Measurements from ENCODE around the gene ADGRD2. TPM values are rescaled to one million over a fixed set of nuclear protein-coding genes. Genes with fewer than 3 reads are reported as not detected.

ADGRD2 gene
- total RNA-seq, 2 donors from 2014 or later, result not detected

DNA sequence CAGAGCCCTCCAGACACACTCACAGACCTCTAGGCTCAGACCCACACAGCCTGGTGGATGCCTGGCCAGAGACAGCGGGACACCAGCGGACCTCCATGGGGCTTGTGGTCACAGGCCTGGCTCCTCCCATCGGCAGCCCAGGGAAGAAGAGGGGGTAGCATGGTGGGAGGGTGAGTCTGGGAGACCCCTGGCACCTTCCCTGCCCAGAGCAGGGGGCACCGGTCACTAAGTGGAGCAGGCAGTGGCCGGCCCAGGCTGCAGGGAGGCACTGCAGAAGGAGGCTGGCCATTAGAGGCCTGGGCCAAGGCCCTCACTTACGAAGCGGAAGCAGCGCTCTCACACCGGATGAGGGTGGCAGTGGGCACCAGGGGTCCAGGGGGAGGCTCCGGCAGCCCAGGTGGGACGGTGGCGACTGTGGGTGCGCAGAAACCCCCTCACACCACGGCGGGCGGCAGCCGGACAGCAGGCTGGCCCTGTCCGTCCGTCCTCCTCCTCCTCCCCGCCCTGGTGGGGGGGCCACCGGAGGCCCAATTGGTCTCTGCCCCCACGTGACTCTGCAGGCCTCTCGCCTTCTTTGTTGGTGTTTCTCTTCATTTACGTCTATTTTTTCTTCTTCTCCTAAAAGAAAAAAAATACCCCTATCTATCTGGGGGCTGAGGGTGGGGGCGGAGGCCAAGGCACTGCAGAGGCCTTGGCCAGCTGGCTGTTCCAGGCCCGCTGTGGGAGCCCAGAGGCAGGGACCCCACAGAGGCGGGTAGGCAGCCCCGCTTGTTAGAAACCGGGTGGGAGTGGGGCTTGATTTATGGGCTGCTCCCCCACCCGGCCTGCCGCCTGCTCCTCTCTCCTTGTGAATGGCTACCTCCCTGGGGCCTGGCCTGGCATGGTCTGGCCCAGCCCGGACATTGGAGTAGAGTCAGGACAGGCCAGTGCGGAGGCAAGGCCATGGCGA lies 57.0 kb downstream of the ADGRD2 start, which contains the start of gene NR5A1:
Gene NR5A1, minus strand, starts transcription at position 469 of the 949 bp plus-strand sequence. CDS start 4,004 bp downstream, outside the sequence.
- Mint-ChIP-seq H3K4me1 (peaks cover 5% of the 10 kb centered on the region), H3K27me3 (peaks cover 23% of the 10 kb centered on the region), H3K4me3 (no peak within 1 kb of the TSS), H3K36me3 (ENCODE audit: low read depth) (peaks cover 5% of the 10 kb centered on the region), H3K27ac (no peak within 1 kb of the TSS), H3K9me3 (no peaks in the 10 kb centered on the region)
- ATAC-seq (replicated peaks), result no peak

DNA sequence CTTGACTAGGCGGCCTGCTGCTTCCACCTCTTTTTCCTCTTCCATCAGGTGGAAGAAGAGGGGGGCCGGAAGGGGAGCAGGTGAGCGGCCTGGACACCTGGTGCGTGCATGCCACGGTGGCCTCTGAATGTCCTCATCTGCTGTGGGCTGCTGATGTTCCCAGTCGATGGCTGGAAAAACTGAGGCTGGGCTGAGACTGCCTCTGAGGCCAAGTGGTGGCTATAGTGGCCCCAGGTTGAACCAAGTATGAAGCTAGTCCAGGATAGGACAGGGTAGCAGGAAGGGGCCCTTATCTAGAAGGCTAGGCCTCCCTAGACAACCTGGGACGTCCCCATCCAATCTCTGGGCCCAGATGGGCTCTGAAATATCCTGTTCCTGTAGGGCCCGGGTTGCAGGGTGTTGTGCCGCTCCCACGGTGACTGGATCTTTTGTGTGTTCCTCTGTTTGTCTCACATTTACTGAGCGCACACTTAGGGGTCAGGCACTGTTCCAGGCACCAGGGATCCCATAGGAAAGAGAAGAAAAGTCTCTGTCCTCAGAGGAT lies 57.7 kb downstream of the ADGRD2 start:
- no peaks in the 10 kb centered on the region for H3K9me3 Mint-ChIP-seq
- ATAC-seq (replicated peaks), result no peak
- H3K27ac Mint-ChIP-seq, result no peak overlapping the region
- peaks cover 5% of the 10 kb centered on the region for H3K4me1 Mint-ChIP-seq
- H3K27me3 Mint-ChIP-seq, result peaks cover 24% of the 10 kb centered on the region
- H3K4me3 Mint-ChIP-seq, result no peak overlapping the region
- H3K36me3 Mint-ChIP-seq (ENCODE audit: low read depth), result peaks cover 5% of the 10 kb centered on the region

DNA sequence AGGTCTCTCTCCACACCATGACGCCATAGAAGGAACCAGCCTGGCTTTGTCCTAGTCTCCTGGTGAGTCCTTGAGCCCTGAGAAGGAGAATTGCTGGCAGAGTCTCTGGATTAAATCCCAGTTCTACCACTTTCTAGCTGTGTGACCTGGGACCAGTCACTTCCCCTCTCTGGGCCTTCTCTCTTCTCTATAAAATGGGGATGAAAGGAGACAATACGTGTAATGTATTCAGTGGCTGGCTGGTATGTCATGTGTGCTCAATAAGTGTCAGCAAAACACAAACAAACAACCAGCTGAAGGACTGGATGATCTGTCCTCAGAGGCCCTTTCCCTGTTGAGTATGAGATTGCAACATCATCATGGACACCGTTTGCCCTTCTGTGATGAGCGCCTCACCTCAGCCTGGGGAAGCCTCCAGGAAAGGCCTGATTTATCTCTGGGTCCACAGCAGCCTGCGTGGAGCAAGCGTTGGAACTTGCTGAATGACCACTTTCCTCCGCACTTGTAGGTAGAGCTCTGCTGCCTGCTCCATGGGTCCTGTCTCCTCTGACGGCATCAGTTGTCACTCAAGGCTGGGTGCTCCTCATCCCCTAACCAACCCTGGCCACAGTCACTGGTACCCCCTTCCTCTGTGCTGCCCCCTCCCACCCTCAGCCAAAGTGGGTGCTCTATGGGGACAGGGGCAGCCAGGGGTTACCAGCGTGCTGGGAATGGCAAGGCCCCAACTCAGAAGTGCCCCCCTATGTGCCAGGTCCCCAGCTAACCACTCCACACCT lies 60.6 kb downstream of the ADGRD2 start:
- no peak for ATAC-seq (replicated peaks)
- Mint-ChIP-seq H3K36me3 (ENCODE audit: low read depth) (no peaks in the 10 kb centered on the region), H3K4me1 (no peaks in the 10 kb centered on the region), H3K27ac (no peak overlapping the region), H3K27me3 (peaks cover 16% of the 10 kb centered on the region), H3K9me3 (no peaks in the 10 kb centered on the region), H3K4me3 (no peak overlapping the region)

DNA sequence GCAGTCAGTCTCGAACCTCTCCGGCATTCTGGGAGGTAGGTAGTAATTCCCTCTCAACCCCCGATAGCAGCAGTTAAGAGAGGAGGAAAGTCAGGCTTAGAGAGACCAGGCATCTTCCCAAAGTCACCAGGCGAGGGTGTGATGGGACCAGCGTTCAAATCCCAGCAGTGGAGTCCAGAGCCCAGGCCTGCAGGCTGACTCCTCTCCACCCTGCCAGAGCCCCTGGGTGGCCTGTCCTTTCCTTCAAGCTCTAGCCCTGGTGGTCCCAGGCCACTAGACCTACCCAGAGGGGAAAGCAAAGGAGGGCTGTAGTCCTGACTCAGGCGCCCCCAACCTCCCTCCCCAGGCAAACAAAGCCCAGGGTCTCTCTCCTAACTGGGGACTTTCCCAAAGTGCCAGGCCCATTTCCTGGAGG lies 61.2 kb downstream of the ADGRD2 start:
- no peaks in the 10 kb centered on the region for H3K36me3 Mint-ChIP-seq (ENCODE audit: low read depth)
- H3K27ac Mint-ChIP-seq, result no peak overlapping the region
- H3K27me3 Mint-ChIP-seq, result peaks cover 13% of the 10 kb centered on the region
- H3K9me3 Mint-ChIP-seq, result no peaks in the 10 kb centered on the region
- ATAC-seq (replicated peaks), result no peak
- H3K4me1 Mint-ChIP-seq, result no peaks in the 10 kb centered on the region
- no peak overlapping the region for H3K4me3 Mint-ChIP-seq

DNA sequence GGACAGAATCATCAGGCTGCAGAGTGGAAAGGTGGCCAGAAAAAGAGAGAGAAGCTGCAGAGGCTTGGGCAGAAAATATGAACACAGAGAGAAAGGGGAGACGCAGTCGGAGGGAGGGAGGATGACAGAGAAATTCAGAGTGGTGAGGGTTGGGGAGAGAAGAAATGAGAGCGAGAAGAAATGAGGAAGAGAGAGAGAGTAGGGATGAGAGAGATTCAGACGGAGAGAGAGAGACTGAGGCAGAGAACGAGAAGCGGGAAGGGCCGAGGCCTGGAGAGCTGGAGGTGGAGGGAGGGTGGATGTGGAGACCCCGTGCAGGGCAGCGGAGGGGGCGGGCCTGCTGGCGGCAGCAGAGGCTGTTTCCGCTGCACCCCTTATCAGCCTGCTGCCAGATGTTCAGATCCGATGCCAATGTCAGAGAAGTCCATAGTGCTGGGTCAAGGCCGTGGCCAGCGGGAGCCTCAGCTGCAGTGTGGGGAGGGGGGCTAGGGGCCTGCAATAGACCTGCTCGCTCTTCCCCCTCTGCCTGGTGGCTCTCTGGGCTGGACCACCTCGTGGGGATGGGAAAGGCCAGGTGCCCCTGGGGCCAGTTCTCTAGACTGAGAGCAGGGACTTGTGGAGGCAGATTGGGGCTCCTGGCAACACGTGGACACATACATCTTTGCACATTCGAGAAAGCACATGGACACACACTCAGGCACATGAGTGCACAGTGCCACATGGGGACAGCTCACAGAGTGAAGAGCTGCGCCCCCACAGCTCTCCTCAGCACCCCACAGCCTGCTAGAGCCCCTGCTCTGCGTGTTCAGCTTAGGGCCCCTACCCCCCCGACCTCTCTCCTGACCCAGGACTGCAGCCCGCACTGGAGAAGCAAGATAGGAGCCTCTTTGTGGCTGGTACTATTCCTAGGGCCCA lies 61.9 kb downstream of the ADGRD2 start:
- H3K4me1 Mint-ChIP-seq, result no peaks in the 10 kb centered on the region
- H3K4me3 Mint-ChIP-seq, result no peak overlapping the region
- H3K27me3 Mint-ChIP-seq, result peaks cover 10% of the 10 kb centered on the region
- no peak for ATAC-seq (replicated peaks)
- H3K9me3 Mint-ChIP-seq, result no peaks in the 10 kb centered on the region
- H3K36me3 Mint-ChIP-seq (ENCODE audit: low read depth), result no peaks in the 10 kb centered on the region
- H3K27ac Mint-ChIP-seq, result no peak overlapping the region

DNA sequence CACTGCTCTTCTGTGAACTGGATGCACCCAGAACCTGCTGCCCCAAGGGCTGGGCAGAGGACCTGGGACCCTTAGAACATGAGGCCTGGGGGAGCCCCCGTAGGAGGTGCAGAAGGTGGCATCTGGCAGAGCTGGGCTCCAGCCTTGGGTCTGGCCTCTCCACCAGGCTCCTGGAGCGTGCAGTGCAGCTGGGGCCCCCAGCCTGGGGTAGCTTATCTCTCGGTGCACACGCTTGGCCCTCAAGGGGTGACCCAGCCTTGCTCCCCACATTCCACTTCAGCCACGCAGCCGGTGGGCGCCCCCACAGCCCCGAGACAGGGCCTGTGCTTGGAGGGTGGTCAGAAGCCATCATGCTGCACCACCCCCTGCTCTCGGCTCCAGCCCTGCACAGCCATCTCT lies 62.6 kb downstream of the ADGRD2 start:
- Mint-ChIP-seq H3K36me3 (ENCODE audit: low read depth) (no peaks in the 10 kb centered on the region), H3K27me3 (peaks cover 13% of the 10 kb centered on the region), H3K4me1 (no peaks in the 10 kb centered on the region), H3K4me3 (no peak overlapping the region), H3K27ac (no peak overlapping the region), H3K9me3 (no peaks in the 10 kb centered on the region)
- no peak for ATAC-seq (replicated peaks)

DNA sequence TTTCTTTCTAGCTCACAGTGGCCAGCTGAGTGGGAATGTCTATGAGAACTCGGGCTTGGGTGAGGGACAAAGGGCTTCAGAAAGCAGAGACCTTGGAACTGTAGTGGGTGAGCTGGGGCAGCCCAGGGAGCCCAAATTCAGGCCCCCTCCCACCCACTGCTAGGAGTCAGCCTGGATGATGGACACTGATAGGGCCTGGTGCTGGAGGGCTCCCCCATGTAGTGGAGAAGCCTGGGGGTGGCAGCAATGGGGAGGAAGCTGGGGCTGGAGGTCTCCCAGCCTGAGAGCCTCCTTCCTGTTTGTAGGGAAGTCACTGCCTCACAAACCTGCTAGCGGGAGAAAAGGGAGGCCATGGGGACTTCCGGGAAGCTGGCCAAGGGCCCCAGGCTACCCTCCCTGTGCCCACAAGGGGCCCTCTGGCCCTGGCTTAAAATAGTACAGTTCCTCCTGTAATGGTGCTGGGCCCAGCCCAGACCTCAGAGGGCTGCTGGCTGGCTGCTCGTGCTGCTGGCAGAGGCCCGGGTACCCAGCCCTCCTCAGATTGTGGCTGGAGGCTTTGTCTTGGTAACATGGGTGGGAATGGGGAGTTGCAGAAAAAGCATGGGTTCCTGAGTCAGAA lies 63.2 kb downstream of the ADGRD2 start:
- H3K36me3 Mint-ChIP-seq (ENCODE audit: low read depth), result no peaks in the 10 kb centered on the region
- H3K4me1 Mint-ChIP-seq, result no peaks in the 10 kb centered on the region
- no peak overlapping the region for H3K27ac Mint-ChIP-seq
- peaks cover 15% of the 10 kb centered on the region for H3K27me3 Mint-ChIP-seq
- H3K9me3 Mint-ChIP-seq, result no peaks in the 10 kb centered on the region
- no peak overlapping the region for H3K4me3 Mint-ChIP-seq
- ATAC-seq (replicated peaks), result no peak

DNA sequence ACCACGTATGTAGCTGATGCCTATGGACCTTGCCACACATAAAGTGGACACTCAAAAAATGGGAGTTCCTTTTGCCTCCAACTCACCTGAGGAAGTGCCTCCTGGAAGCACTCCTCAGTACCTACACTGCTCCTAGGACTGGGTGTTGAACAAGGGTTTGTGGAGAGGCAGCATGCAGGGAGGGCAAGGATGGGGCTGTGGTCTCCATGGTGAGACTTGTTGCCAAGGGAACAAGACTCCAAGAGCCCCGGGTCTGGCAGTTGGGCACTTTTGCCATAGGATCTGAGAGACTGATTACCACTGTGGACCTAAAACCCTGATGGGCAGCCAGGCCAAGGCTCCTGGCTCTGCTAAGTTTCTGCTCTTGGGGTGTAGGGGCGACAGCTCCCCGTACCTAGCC lies 63.9 kb downstream of the ADGRD2 start:
- H3K4me1 Mint-ChIP-seq, result no peaks in the 10 kb centered on the region
- H3K27ac Mint-ChIP-seq, result no peak overlapping the region
- no peak for ATAC-seq (replicated peaks)
- no peak overlapping the region for H3K4me3 Mint-ChIP-seq
- no peaks in the 10 kb centered on the region for H3K36me3 Mint-ChIP-seq (ENCODE audit: low read depth)
- H3K27me3 Mint-ChIP-seq, result peaks cover 15% of the 10 kb centered on the region
- H3K9me3 Mint-ChIP-seq, result no peaks in the 10 kb centered on the region

DNA sequence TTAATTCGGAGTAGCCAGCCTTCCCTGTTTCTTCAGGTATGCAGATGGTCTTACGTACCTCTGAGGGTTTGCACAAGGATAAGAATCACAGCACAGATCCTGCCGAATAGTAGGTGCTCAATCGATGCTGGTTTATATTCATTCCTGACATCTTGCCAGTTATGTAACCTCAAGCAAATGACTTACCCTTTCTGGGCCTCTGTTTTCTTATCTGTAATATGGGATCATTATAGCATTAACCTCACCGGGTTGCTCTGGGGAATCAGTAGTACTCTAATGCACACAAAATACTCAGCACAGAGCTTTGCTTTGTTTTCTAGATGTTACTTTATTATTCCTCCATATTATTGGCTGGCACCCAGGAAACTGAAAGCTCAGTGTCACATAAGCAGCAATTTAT lies 64.6 kb downstream of the ADGRD2 start:
- Mint-ChIP-seq H3K9me3 (no peaks in the 10 kb centered on the region), H3K36me3 (ENCODE audit: low read depth) (no peaks in the 10 kb centered on the region), H3K27ac (no peak overlapping the region), H3K4me1 (no peaks in the 10 kb centered on the region), H3K27me3 (peaks cover 15% of the 10 kb centered on the region), H3K4me3 (no peak overlapping the region)
- ATAC-seq (replicated peaks), result no peak

DNA sequence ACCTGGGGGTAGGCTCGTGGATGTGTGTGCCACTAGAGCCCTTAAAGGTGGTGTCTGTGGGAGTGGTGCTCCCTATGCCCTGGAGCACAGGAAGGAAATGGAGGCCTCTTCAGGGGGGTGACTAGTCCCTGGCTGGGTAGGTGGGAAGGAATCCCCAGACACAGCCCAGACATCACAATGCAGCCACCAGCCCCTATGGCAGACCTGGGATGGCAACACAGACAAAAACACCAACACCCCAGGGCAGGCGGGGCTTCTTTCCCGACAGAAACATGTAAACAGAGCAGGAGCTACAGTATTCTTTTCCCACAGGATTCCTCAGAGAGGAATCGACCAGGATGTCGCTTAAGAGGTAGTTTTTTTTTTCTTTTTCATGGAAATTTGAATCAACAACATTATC lies 67.3 kb downstream of the ADGRD2 start:
- H3K27me3 Mint-ChIP-seq, result peaks cover 21% of the 10 kb centered on the region
- H3K4me1 Mint-ChIP-seq, result no peaks in the 10 kb centered on the region
- no peak for ATAC-seq (replicated peaks)
- H3K27ac Mint-ChIP-seq, result no peak overlapping the region
- no peaks in the 10 kb centered on the region for H3K36me3 Mint-ChIP-seq (ENCODE audit: low read depth)
- no peaks in the 10 kb centered on the region for H3K9me3 Mint-ChIP-seq
- H3K4me3 Mint-ChIP-seq, result no peak overlapping the region

DNA sequence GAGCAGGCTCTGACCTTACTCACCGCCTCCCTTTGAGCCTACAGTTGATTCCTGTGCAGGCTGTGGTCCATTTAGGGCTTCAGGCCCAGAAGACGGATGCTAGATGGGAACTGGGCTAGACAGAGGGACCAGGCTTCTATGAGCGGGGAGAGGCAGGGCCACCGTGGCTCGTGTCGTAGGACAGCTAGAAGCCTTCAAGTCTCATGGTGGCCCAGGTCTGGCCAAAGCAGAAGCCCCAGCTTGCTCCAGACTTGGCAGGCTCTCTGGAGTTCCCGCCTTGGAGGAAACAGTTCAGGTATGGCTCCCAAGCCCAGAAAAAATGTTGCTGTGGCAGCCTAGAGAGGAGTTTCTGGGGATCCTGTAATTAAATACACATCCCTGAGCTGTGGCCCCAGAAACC lies 67.9 kb downstream of the ADGRD2 start:
- ATAC-seq (replicated peaks), result no peak
- no peaks in the 10 kb centered on the region for H3K9me3 Mint-ChIP-seq
- H3K36me3 Mint-ChIP-seq (ENCODE audit: low read depth), result no peaks in the 10 kb centered on the region
- H3K4me1 Mint-ChIP-seq, result no peaks in the 10 kb centered on the region
- H3K27me3 Mint-ChIP-seq, result peaks cover 22% of the 10 kb centered on the region
- no peak overlapping the region for H3K27ac Mint-ChIP-seq
- no peak overlapping the region for H3K4me3 Mint-ChIP-seq

DNA sequence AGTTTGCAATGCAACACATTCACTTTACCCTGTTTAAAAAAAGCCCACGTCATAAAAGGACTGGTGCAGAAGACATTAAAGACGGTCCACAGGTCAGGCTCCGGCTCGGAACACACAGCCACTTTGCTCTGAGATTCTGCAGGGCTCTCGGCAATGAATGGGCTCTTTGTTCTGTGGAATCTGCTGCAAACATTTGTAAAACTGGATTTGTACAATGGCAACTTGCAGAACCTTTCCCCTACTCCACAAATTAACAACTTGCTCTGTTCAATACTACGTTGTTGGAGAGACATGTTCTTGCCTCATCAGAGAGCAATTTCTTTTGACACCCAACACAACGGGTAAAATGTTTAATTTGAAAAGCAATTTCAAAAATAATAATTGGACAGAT lies 70.0 kb downstream of the ADGRD2 start:
- Mint-ChIP-seq H3K27me3 (peaks cover 23% of the 10 kb centered on the region), H3K27ac (no peak overlapping the region), H3K9me3 (no peaks in the 10 kb centered on the region), H3K36me3 (ENCODE audit: low read depth) (no peaks in the 10 kb centered on the region), H3K4me1 (no peaks in the 10 kb centered on the region), H3K4me3 (no peak overlapping the region)
- no peak for ATAC-seq (replicated peaks)

DNA sequence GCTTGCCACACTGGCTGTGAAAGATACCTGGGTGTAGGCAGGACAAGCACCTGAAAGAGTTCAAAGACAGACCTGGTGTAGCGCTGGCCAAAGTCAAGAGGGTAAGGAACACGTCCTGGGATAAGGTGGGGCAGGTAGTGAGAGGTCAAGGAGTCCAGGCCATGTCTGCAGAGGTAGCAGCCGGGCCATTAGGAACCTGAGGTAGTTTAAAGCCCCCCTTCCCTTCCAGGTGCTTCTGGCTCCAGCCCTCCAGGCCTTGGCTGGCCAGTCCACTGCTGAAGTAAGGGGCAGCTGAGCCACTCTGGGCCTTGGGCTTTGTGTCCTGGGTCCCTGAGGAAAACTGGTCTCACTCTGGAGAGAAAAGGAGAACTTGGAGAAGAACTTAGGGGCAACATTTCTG lies 70.9 kb downstream of the ADGRD2 start:
- Mint-ChIP-seq H3K36me3 (ENCODE audit: low read depth) (no peaks in the 10 kb centered on the region), H3K4me1 (no peaks in the 10 kb centered on the region), H3K27me3 (peaks cover 23% of the 10 kb centered on the region), H3K9me3 (no peaks in the 10 kb centered on the region), H3K4me3 (no peak overlapping the region), H3K27ac (no peak overlapping the region)
- ATAC-seq (replicated peaks), result no peak

All from activated T-helper 17 cell treated with anti-CD3 and anti-CD28 coated beads, Interleukin-2, amount 50 U/mL, for 72 hours (primary cell).